ENCODE data around the gene GFOD2.
"Not testable (repeated sequence)": the region's sequence is repeated elsewhere in the genome, so short reads cannot be mapped to it uniquely, and the experiment has no call there.

Gene GFOD2, protein sequence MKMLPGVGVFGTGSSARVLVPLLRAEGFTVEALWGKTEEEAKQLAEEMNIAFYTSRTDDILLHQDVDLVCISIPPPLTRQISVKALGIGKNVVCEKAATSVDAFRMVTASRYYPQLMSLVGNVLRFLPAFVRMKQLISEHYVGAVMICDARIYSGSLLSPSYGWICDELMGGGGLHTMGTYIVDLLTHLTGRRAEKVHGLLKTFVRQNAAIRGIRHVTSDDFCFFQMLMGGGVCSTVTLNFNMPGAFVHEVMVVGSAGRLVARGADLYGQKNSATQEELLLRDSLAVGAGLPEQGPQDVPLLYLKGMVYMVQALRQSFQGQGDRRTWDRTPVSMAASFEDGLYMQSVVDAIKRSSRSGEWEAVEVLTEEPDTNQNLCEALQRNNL

DNA sequence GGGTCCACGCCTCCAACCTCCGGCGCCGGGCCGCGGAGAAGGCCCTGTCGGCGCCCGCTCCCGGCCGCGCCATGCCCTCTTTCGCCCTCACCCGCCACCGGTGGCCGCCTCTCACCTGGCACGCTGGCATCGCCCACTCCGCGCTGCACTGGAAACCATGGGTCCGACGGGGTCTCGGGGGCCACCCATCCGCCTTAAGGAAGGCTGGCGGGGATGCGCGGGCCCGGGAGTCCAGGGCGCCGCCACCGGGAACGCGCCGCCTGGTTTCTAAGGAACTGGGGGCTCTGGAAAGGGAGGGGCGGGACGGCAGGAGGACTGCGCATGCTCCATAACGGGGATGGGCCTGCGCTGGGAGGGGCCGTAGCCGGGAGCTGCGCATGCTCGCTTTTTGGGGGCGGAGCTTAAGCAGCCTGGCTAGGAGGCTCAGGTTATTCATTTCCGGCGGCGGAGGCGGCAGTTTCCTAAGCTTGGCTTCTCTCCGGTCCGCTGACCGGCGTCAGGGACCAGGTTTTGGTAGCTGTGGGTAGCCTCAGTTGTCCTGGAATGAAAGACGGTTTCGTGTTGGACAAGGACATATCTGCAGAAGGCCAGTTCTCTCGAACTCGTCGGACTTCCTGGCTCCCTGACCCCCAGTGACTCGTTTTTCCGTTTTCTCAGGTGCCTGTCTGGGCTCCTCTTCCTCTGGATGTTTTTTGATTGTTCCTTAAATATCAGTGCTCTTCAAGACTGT is at the start of gene GFOD2:
Gene GFOD2, minus strand, starts transcription at position 269 of the 730 bp plus-strand sequence. CDS start 33,601 bp downstream, outside the sequence.
- DNase-seq (ENCODE audit: low read depth) = peak; percentile 73
- H3K4me3 ChIP-seq (ENCODE audit: low read depth, low read length) = peak within 1 kb of the TSS; percentile 87

- DNase-seq (ENCODE audit: low read depth) = peak; percentile 32
- H3K4me3 ChIP-seq (ENCODE audit: low read depth, low read length) = no peak overlapping the region
Measured at GRCh38 chr16:67767953-67768352, 48.8 kb upstream of the GFOD2 start.

- no peak overlapping the region for H3K4me3 ChIP-seq (ENCODE audit: low read depth, low read length)
- no peak for DNase-seq (ENCODE audit: low read depth)
Measured at GRCh38 chr16:67766291-67766690, 47.2 kb upstream of the GFOD2 start.

DNA sequence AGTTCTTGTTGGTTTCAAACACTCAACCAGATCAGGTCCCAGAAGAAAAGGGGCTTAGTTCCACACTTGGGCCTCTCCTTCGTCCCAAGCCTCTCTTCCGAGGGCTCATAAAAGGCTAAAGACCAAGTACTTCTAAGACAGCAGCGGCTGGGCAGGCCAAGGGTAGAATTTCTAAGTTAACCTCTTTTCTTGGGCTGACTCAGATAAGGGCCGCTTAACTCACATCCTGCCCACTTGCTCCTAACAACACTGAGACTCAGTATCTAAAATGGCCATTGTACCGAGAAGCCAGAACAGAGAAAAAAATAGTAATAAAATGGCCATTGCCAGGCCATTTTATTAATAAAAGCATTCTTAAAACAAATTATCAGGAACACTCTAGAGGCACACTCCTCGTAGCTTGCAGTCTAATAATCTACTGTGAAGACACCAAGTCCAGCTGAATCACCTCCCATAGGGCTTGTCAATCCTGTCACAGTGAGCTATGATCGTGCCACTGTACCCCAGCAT is 45.1 kb upstream of the GFOD2 start:
- no peak for DNase-seq (ENCODE audit: low read depth)
- no peak overlapping the region for H3K4me3 ChIP-seq (ENCODE audit: low read depth, low read length)

GRCh38 chr16:67763066-67763465 is 44.0 kb upstream of the GFOD2 start:
- no peak for DNase-seq (ENCODE audit: low read depth)
- H3K4me3 ChIP-seq (ENCODE audit: low read depth, low read length) = no peak overlapping the region

DNA sequence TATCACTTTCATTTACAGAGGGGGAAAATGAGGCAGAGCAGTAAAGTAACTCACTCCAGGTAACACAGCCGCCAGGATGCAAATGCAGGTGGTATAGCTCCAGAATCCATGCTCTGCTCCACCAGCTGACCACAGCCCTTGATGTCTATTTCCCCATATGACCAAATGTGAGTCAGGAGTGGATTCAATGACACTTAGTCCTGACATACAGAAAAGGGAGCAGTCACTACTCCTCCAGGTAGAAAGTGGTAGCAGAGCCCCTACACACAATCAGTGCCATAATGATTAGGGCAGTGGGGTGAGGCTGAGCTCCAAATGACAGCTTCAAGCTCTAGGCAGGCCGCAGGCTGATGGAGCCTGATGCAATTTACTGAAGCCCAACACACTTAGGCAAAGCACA is 43.3 kb upstream of the GFOD2 start:
- no peak for DNase-seq (ENCODE audit: low read depth)
- no peak overlapping the region for H3K4me3 ChIP-seq (ENCODE audit: low read depth, low read length)

- H3K4me3 ChIP-seq (ENCODE audit: low read depth, low read length) = no peak overlapping the region
- DNase-seq (ENCODE audit: low read depth) = no peak
Measured at GRCh38 chr16:67761924-67762323, 42.8 kb upstream of the GFOD2 start.

DNA sequence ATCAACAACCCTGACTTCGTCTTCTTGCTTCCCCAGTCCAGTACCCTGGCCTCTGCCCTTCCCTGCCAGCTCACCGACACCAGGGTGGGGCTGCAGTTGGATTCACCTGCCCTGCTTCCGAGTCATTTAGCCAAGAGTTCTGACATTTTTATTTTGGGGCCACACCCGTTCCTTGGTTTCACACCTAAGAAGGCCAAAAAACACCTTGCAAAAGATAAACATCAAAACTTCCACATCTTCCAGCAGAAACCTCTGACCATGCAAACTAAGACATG is 41.8 kb upstream of the GFOD2 start:
- H3K4me3 ChIP-seq (ENCODE audit: low read depth, low read length) = no peak overlapping the region
- no peak for DNase-seq (ENCODE audit: low read depth)

GRCh38 chr16:67760206-67760955 is 41.3 kb upstream of the GFOD2 start:
- DNase-seq (ENCODE audit: low read depth) = no peak
- no peak overlapping the region for H3K4me3 ChIP-seq (ENCODE audit: low read depth, low read length)

DNA sequence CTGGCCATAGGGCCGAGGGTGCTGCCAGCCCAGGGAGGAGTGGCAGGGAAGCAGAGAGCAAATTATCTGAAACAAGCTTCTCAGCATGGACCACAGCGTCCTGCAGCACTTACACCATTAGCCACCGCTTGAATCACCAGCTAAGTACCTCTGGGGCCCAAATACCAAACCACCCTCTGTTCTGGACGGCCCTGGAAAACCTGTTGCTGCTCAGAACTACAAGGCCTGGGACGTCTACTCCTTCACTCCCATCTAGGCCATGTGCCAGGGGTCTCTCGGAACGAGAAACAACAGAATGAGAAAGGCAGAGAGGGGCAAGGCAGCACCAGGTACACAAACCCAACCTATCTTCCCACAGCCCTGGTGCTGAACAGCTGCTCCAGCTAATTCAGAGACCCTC is 39.9 kb upstream of the GFOD2 start:
- no peak for DNase-seq (ENCODE audit: low read depth)
- no peak overlapping the region for H3K4me3 ChIP-seq (ENCODE audit: low read depth, low read length)

DNA sequence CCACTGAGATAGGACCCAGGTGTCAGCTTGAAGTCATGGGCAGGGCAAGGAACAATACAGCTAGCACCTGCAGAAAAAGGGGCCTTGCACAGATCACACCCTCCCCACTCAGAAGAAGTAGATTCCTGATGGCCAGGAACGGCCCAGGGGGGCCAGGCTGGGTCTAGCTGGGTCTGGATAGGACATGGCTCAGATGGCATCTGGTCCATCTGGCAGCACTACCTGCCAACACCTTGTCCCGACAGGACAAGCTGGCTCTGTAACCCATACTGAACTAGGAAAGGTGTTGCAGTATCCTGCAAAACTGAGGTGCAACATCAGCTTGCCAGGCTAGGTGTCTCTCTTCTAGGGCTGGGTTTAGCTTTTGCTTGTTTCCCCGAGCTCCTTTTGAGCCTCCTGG is 38.9 kb upstream of the GFOD2 start:
- no peak overlapping the region for H3K4me3 ChIP-seq (ENCODE audit: low read depth, low read length)
- no peak for DNase-seq (ENCODE audit: low read depth)

GRCh38 chr16:67752641-67753040 is 33.5 kb upstream of the GFOD2 start:
- H3K4me3 ChIP-seq (ENCODE audit: low read depth, low read length) = no peak overlapping the region
- no peak for DNase-seq (ENCODE audit: low read depth)

DNA sequence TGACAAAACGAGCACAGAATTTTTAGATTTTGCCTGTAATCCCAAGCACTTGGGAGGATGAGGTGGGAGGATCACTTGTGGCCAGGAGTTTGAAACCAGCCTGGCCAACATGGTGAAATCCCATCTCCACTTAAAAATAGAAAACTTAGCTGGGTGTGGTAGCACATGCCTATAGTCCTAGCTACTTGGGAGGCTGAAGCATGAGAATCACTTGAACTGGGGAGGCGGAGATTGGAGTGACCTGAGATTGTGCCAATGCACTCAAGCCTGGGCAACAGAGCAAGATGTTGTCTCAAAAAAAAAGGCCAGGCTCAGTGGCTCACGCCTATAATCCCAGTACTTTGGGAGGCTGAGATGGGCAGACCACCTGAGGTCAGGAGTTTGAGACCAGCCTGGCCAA is 32.2 kb upstream of the GFOD2 start:
- DNase-seq (ENCODE audit: low read depth); H3K4me3 ChIP-seq (ENCODE audit: low read depth, low read length): not testable (repeated sequence)

DNA sequence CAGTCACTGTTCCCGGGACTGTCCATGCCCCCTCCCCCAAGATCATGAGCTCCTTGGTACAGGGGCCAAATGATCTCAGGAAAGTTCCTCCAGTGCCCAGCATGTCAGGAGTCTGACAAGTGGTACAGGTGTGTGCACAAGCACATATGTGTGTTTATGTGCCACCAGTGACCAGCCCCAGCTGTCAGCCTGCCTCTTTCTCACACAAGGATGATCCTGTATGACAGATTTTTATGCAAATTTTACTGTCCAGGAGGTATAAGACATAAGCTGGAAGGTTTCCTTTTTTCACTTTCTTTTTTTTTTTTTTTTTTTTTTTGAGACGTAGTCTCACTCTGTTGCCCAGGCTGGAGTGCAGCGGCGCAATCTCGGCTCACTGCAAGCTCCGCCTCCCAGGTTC is 31.4 kb upstream of the GFOD2 start:
- H3K4me3 ChIP-seq (ENCODE audit: low read depth, low read length) = no peak overlapping the region
- DNase-seq (ENCODE audit: low read depth) = no peak

GRCh38 chr16:67749436-67750078 is 30.4 kb upstream of the GFOD2 start:
- no peak for DNase-seq (ENCODE audit: low read depth)
- no peak overlapping the region for H3K4me3 ChIP-seq (ENCODE audit: low read depth, low read length)

DNA sequence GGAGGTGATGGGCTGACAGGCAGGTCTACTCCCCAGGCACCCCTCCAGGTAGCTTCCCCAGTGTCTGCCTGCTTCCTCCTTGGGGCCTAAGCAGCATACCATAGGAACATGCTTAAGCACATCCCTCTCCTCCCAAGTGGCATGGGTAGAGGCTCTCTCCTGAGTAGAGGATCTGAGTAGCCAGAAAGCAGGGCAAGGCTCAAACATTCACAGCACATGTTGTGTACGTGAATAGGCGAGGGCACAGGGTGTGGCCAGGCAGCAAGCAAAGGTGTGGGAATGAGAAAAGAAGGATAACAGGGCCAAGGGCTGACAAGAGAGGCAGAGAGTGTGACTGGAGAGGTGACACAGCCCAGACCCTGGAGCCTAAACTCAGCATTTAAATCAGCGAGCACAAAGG is 29.7 kb upstream of the GFOD2 start:
- no peak overlapping the region for H3K4me3 ChIP-seq (ENCODE audit: low read depth, low read length)
- DNase-seq (ENCODE audit: low read depth) = no peak

DNA sequence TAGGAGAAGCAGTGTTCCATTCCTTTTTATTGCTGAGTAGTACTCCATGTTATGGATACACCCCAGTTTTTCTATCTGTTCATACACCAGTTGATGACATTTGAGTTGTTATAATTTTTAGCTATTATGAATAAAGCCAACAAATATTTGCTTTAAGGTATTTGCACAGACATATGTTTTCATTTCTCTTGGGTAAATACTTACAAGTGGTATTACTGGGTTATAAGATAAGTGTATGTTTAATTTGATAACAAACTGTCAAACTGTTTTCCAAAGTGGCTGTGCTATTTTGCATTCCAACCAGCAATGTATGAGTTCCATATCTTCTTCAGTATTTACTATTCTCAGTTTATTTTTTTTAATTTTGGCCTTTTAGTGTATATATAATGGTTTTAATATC is 27.7 kb upstream of the GFOD2 start:
- no peak for DNase-seq (ENCODE audit: low read depth)

DNA sequence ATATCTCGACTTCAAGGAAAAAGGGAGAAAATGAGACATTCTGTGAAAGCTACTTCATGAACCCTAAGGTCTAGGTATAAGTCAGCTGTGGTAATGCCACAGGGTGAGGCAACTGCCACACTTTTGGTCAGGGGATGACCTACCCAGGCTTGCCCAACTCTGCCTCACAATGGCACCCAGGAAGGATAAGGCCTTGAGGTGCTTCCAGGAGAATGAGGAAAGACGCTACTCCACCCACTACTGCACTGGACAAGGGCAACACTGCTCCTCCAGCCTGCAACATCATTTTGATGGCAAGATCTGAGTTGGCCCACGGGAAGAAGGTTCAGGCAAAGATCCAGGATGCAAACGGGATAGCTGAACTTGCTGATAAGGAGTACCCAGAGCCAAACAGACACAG is 22.0 kb upstream of the GFOD2 start:
- no peak overlapping the region for H3K4me3 ChIP-seq (ENCODE audit: low read depth, low read length)
- DNase-seq (ENCODE audit: low read depth) = no peak

More for the DNA sequence above, 27.7 kb upstream of the GFOD2 start:
- no peak overlapping the region for H3K4me3 ChIP-seq (ENCODE audit: low read depth, low read length)

GRCh38 chr16:67740391-67740790 is 21.3 kb upstream of the GFOD2 start:
- H3K4me3 ChIP-seq (ENCODE audit: low read depth, low read length) = no peak overlapping the region
- no peak for DNase-seq (ENCODE audit: low read depth)

DNA sequence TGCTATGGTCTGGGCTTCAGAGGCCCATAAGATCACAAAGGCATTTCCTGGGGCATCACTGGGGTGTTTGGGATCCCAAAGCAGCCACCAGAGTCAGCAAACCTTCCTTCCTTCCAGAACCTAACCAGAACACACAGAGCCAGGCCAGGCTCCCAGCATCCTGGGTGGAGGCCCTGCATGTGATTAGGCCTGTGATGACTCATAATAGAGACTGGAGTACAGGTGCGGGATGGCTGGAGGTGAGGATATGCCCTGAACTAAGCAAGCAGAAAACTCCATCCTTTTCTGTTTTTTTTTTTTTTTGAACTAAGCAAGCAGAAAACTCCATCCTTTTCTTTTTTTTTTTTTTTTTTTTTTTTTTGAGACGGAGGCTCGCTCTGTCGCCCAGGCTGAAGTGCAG is 17.7 kb upstream of the GFOD2 start:
- DNase-seq (ENCODE audit: low read depth) = no peak
- no peak overlapping the region for H3K4me3 ChIP-seq (ENCODE audit: low read depth, low read length)

Measured in skeletal muscle cell (primary cell).